Natural killer cell treated with Interleukin-12 subunit alpha and Interleukin-12 subunit beta and Interleukin-15 and Interleukin-18, amount 100 ng/mL, for 72 hours (primary cell): ENCODE results near the gene ST6GAL2. TPM values are rescaled to one million over a fixed set of nuclear protein-coding genes. Genes with fewer than 3 reads are reported as not detected.

Experiments used
- ATAC-seq, 2 donors: fragments of 150-1000 bp; cut with Tn5 transposase in 1 of 2; sonication (Bioruptor Pico), chemical (Tn5 transposase) in 1 of 2; 2 replicates each; pipeline ENCODE4 v1.10.0; 2021
- DNase-seq: peaks from one replicate; pipeline ENCODE4 v3.0.0; 2022; ENCODE audit warnings: low spot score
- H3K27ac Mint-ChIP-seq, 2 donors: 1 replicate in 1 of 2; 2 replicates in 1 of 2; pipeline ENCODE4 v1.8.0; 2022; ENCODE audit warnings: mixed read lengths in 2 of 2, mild to moderate bottlenecking in 1 of 2, moderate library complexity in 1 of 2
- H3K27me3 Mint-ChIP-seq, 2 donors: 1 replicate in 1 of 2; 2 replicates in 1 of 2; pipeline ENCODE4 v1.8.0; 2022; ENCODE audit warnings: mixed read lengths in 2 of 2
- H3K36me3 Mint-ChIP-seq: one replicate; pipeline ENCODE4 v1.8.0; 2022; ENCODE audit warnings: mixed read lengths
- H3K4me1 Mint-ChIP-seq, 2 donors: 1 replicate in 1 of 2; 2 replicates in 1 of 2; pipeline ENCODE4 v1.8.0; 2022; ENCODE audit warnings: low read depth in 2 of 2, mixed read lengths in 2 of 2, mild to moderate bottlenecking in 1 of 2
- H3K4me3 Mint-ChIP-seq: one replicate; pipeline ENCODE4 v1.8.0; 2022; ENCODE audit warnings: mixed read lengths
- H3K9me3 Mint-ChIP-seq: 2 replicates; pipeline ENCODE4 v1.8.0; 2022; ENCODE audit warnings: mixed read lengths
- total RNA-seq, 2 donors: library from RNA; stranded (reverse); gene quantifications; one replicate each; pipeline ENCODE4 v1.2.3, GENCODE V29; 2022

The ST6GAL2 gene
- total RNA-seq, 2 donors from 2014 or later, result not detected

GRCh38 chr2:106831241-106831640 is 54.7 kb downstream of the ST6GAL2 start:
- ATAC-seq, result no peak
- no peak for DNase-seq
- peaks cover 3% of the 10 kb centered on the region for H3K9me3 Mint-ChIP-seq
- H3K4me3 Mint-ChIP-seq, result no peak overlapping the region
- no peak overlapping the region for H3K27ac Mint-ChIP-seq
- H3K27me3 Mint-ChIP-seq, result no peaks in the 10 kb centered on the region
- H3K4me1 Mint-ChIP-seq, result no peaks in the 10 kb centered on the region
- no peaks in the 10 kb centered on the region for H3K36me3 Mint-ChIP-seq

GRCh38 chr2:106830191-106830590 is 55.8 kb downstream of the ST6GAL2 start:
- Mint-ChIP-seq H3K9me3 (peaks cover 4% of the 10 kb centered on the region), H3K4me3 (no peak overlapping the region), H3K36me3 (no peaks in the 10 kb centered on the region), H3K27me3 (no peaks in the 10 kb centered on the region), H3K4me1 (no peaks in the 10 kb centered on the region), H3K27ac (no peak overlapping the region)
- ATAC-seq, result no peak
- no peak for DNase-seq

- no peak overlapping the region for H3K27ac Mint-ChIP-seq
- H3K27me3 Mint-ChIP-seq, result no peaks in the 10 kb centered on the region
- no peak for DNase-seq
- no peaks in the 10 kb centered on the region for H3K36me3 Mint-ChIP-seq
- no peak overlapping the region for H3K4me3 Mint-ChIP-seq
- ATAC-seq, result no peak
- peaks cover 5% of the 10 kb centered on the region for H3K9me3 Mint-ChIP-seq
- no peaks in the 10 kb centered on the region for H3K4me1 Mint-ChIP-seq
Observed at GRCh38 chr2:106828119-106828518, 57.8 kb downstream of the ST6GAL2 start.

GRCh38 chr2:106827158-106827557 is 58.8 kb downstream of the ST6GAL2 start:
- no peak for ATAC-seq
- Mint-ChIP-seq H3K27me3 (no peaks in the 10 kb centered on the region), H3K27ac (no peak overlapping the region), H3K4me1 (no peaks in the 10 kb centered on the region), H3K36me3 (no peaks in the 10 kb centered on the region), H3K9me3 (peaks cover 2% of the 10 kb centered on the region), H3K4me3 (no peak overlapping the region)
- DNase-seq, result no peak

- no peaks in the 10 kb centered on the region for H3K27me3 Mint-ChIP-seq
- DNase-seq (no peak), ATAC-seq (no peak)
- H3K27ac Mint-ChIP-seq, result no peak overlapping the region
- no peak overlapping the region for H3K4me3 Mint-ChIP-seq
- H3K9me3 Mint-ChIP-seq, result peaks cover 2% of the 10 kb centered on the region
- no peaks in the 10 kb centered on the region for H3K4me1 Mint-ChIP-seq
- H3K36me3 Mint-ChIP-seq, result no peaks in the 10 kb centered on the region
Observed at GRCh38 chr2:106825161-106825560, 60.8 kb downstream of the ST6GAL2 start.

- no peak overlapping the region for H3K27ac Mint-ChIP-seq
Observed at GRCh38 chr2:106816974-106817373, 69.0 kb downstream of the ST6GAL2 start.

GRCh38 chr2:106812841-106813240 is 73.1 kb downstream of the ST6GAL2 start:
- Mint-ChIP-seq H3K27ac (no peak overlapping the region), H3K4me1 (no peaks in the 10 kb centered on the region), H3K36me3 (no peaks in the 10 kb centered on the region), H3K9me3 (no peaks in the 10 kb centered on the region), H3K27me3 (no peaks in the 10 kb centered on the region), H3K4me3 (no peak overlapping the region)
- ATAC-seq (no peak), DNase-seq (no peak)

More at GRCh38 chr2:106816974-106817373, 69.0 kb downstream of the ST6GAL2 start:
- ATAC-seq, result no peak
- Mint-ChIP-seq H3K9me3 (peaks cover 8% of the 10 kb centered on the region), H3K4me1 (no peaks in the 10 kb centered on the region), H3K4me3 (no peak overlapping the region), H3K27me3 (no peaks in the 10 kb centered on the region), H3K36me3 (no peaks in the 10 kb centered on the region)
- no peak for DNase-seq

- no peaks in the 10 kb centered on the region for H3K36me3 Mint-ChIP-seq
- no peaks in the 10 kb centered on the region for H3K4me1 Mint-ChIP-seq
- no peak overlapping the region for H3K4me3 Mint-ChIP-seq
- no peaks in the 10 kb centered on the region for H3K27me3 Mint-ChIP-seq
- H3K27ac Mint-ChIP-seq, result no peak overlapping the region
- ATAC-seq (no peak), DNase-seq (no peak)
- H3K9me3 Mint-ChIP-seq, result no peaks in the 10 kb centered on the region
Observed at GRCh38 chr2:106812383-106812782, 73.6 kb downstream of the ST6GAL2 start.

GRCh38 chr2:106805716-106806115 is 80.3 kb downstream of the ST6GAL2 start:
- no peak for DNase-seq

GRCh38 chr2:106804161-106804560 is 81.8 kb downstream of the ST6GAL2 start:
- no peak for ATAC-seq
- no peak overlapping the region for H3K27ac Mint-ChIP-seq
- H3K4me3 Mint-ChIP-seq, result no peak overlapping the region
- H3K27me3 Mint-ChIP-seq, result no peaks in the 10 kb centered on the region
- no peaks in the 10 kb centered on the region for H3K36me3 Mint-ChIP-seq
- no peaks in the 10 kb centered on the region for H3K4me1 Mint-ChIP-seq
- peaks cover 2% of the 10 kb centered on the region for H3K9me3 Mint-ChIP-seq
- no peak for DNase-seq

More at GRCh38 chr2:106805716-106806115, 80.3 kb downstream of the ST6GAL2 start:
- Mint-ChIP-seq H3K27me3 (no peaks in the 10 kb centered on the region), H3K27ac (no peak overlapping the region), H3K9me3 (peaks cover 2% of the 10 kb centered on the region), H3K4me1 (no peaks in the 10 kb centered on the region), H3K36me3 (no peaks in the 10 kb centered on the region), H3K4me3 (no peak overlapping the region)
- no peak for ATAC-seq

GRCh38 chr2:106800976-106801655 is 84.9 kb downstream of the ST6GAL2 start:
- Mint-ChIP-seq H3K9me3 (peaks cover 2% of the 10 kb centered on the region), H3K4me3 (no peak overlapping the region), H3K36me3 (no peaks in the 10 kb centered on the region), H3K27me3 (no peaks in the 10 kb centered on the region), H3K27ac (no peak overlapping the region), H3K4me1 (no peaks in the 10 kb centered on the region)
- no peak for DNase-seq
- no peak for ATAC-seq

- Mint-ChIP-seq H3K9me3 (peaks cover 3% of the 10 kb centered on the region), H3K4me1 (no peaks in the 10 kb centered on the region), H3K4me3 (no peak overlapping the region), H3K27me3 (no peaks in the 10 kb centered on the region), H3K27ac (no peak overlapping the region), H3K36me3 (no peaks in the 10 kb centered on the region)
- DNase-seq (no peak), ATAC-seq (no peak)
Observed at GRCh38 chr2:106800180-106800579, 85.8 kb downstream of the ST6GAL2 start.

- no peak overlapping the region for H3K4me3 Mint-ChIP-seq
Observed at GRCh38 chr2:106798826-106799552, 87.0 kb downstream of the ST6GAL2 start.

GRCh38 chr2:106797494-106797893 is 88.5 kb downstream of the ST6GAL2 start:
- Mint-ChIP-seq H3K4me1 (no peaks in the 10 kb centered on the region), H3K27me3 (no peaks in the 10 kb centered on the region), H3K27ac (no peak overlapping the region), H3K36me3 (no peaks in the 10 kb centered on the region), H3K9me3 (peaks cover 5% of the 10 kb centered on the region), H3K4me3 (no peak overlapping the region)
- no peak for DNase-seq
- ATAC-seq, result no peak

More at GRCh38 chr2:106798826-106799552, 87.0 kb downstream of the ST6GAL2 start:
- no peaks in the 10 kb centered on the region for H3K27me3 Mint-ChIP-seq
- H3K9me3 Mint-ChIP-seq, result peaks cover 5% of the 10 kb centered on the region
- H3K36me3 Mint-ChIP-seq, result no peaks in the 10 kb centered on the region
- DNase-seq (no peak), ATAC-seq (no peak)
- no peaks in the 10 kb centered on the region for H3K4me1 Mint-ChIP-seq
- no peak overlapping the region for H3K27ac Mint-ChIP-seq
